ENCODE data around the gene CDT1.
"Not testable (repeated sequence)": the region's sequence is repeated elsewhere in the genome, so short reads cannot be mapped to it uniquely, and the experiment has no call there.

Gene CDT1

GRCh38 chr16:88782454-88783390 is 20.9 kb upstream of the CDT1 start:
- DNase-seq (ENCODE audit: low read depth in 2 of 2), result no peak

GRCh38 chr16:88783391-88784073 is 20.1 kb upstream of the CDT1 start:
- no peak for DNase-seq (ENCODE audit: low read depth in 2 of 2)

- peak; percentile 56 to 62 for DNase-seq (ENCODE audit: low read depth in 2 of 2)
These were observed 19.3 kb upstream of the CDT1 start for GRCh38 chr16:88784074-88784855.

- DNase-seq (ENCODE audit: low read depth in 2 of 2), result no peak
These were observed 18.8 kb upstream of the CDT1 start for GRCh38 chr16:88784856-88785105.

- DNase-seq (ENCODE audit: low read depth in 2 of 2), result no peak
These were observed 18.3 kb upstream of the CDT1 start, which contains the start of gene PIEZO1 for GRCh38 chr16:88785106-88785924. PIEZO1 (minus strand) TSS chr16:88785220; CDS start chr16:88784964, 256 bp downstream.

- DNase-seq (ENCODE audit: low read depth in 2 of 2), result no peak
These were observed 15.8 kb upstream of the CDT1 start for GRCh38 chr16:88787579-88788314.

- not testable (repeated sequence) for DNase-seq (ENCODE audit: low read depth in 2 of 2)
These were observed 14.8 kb upstream of the CDT1 start for GRCh38 chr16:88788749-88789148.

- DNase-seq (ENCODE audit: low read depth in 2 of 2), result no peak
These were observed 14.0 kb upstream of the CDT1 start for GRCh38 chr16:88789594-88789993.

GRCh38 chr16:88790312-88791211 is 13.0 kb upstream of the CDT1 start:
- DNase-seq (ENCODE audit: low read depth in 2 of 2), result no peak

GRCh38 chr16:88792078-88792550 is 11.5 kb upstream of the CDT1 start:
- DNase-seq (ENCODE audit: low read depth in 2 of 2), result no peak

- DNase-seq (ENCODE audit: low read depth in 2 of 2), result no peak
These were observed 10.8 kb upstream of the CDT1 start for GRCh38 chr16:88792668-88793250.

- DNase-seq (ENCODE audit: low read depth in 2 of 2), result no peak
These were observed 10.2 kb upstream of the CDT1 start for GRCh38 chr16:88793251-88793954.

GRCh38 chr16:88796278-88796677 is 7.3 kb upstream of the CDT1 start:
- no peak for DNase-seq (ENCODE audit: low read depth in 2 of 2)

- DNase-seq (ENCODE audit: low read depth in 2 of 2), result no peak
These were observed 5.5 kb upstream of the CDT1 start for GRCh38 chr16:88798073-88798472.

- no peak for DNase-seq (ENCODE audit: low read depth in 2 of 2)
These were observed 4.7 kb upstream of the CDT1 start for GRCh38 chr16:88798772-88799455.

- no peak for DNase-seq (ENCODE audit: low read depth in 2 of 2)
These were observed 3.9 kb upstream of the CDT1 start for GRCh38 chr16:88799569-88800276.

- DNase-seq (ENCODE audit: low read depth in 2 of 2), result no peak
These were observed 3.4 kb upstream of the CDT1 start for GRCh38 chr16:88800277-88800592.

- DNase-seq (ENCODE audit: low read depth in 2 of 2), result no peak
These were observed 573 bp downstream of the CDT1 start for GRCh38 chr16:88804173-88804551.

All from fibroblast of skin of left quadriceps (primary cell).